Testis (tissue), 2 donors: ENCODE data around the gene CEP85L.

ENCODE experiments used
- POLR2A ChIP-seq: fragments of 450-650 bp; IDR thresholded peaks from one replicate; pipeline ENCODE4 v1.6.1; 2017; ENCODE audit warnings: antibody characterized with exemption, mild to moderate bottlenecking, moderate library complexity
- TF ChIP-seq, protein P1 (sequence below), 3 experiments: fragments of 450-650 bp in 2 of 3; fragments of 200-600 bp in 1 of 3; sonication (generic) in 1 of 3; IDR thresholded peaks; one replicate each; pipeline ENCODE4 v1.5.1; 2016 to 2019; ENCODE audit warnings: antibody characterized with exemption in 3 of 3, mild to moderate bottlenecking in 2 of 3, moderate library complexity in 1 of 3

DNA sequence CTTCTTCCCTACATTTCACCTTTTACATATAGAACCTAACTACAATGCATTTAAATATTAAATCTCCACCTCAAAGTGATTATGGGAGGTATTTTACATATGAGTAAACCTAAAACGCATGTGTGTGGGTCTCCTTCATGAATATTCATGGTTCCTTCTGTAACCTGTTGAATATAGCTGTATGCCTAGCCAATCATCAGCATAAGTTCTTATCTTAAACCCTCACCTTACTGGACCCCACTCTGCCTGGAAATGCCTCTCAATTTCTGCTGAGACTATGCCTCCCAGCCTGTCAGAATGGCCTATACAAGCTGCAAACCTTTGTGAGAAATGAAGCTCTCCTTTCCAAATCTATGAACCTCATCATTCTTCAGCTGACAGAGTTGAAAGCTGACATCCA is 21.3 kb downstream of the CEP85L start:
- no peak for TF ChIP-seq POLR2A
- TF ChIP-seq, protein P1, sequence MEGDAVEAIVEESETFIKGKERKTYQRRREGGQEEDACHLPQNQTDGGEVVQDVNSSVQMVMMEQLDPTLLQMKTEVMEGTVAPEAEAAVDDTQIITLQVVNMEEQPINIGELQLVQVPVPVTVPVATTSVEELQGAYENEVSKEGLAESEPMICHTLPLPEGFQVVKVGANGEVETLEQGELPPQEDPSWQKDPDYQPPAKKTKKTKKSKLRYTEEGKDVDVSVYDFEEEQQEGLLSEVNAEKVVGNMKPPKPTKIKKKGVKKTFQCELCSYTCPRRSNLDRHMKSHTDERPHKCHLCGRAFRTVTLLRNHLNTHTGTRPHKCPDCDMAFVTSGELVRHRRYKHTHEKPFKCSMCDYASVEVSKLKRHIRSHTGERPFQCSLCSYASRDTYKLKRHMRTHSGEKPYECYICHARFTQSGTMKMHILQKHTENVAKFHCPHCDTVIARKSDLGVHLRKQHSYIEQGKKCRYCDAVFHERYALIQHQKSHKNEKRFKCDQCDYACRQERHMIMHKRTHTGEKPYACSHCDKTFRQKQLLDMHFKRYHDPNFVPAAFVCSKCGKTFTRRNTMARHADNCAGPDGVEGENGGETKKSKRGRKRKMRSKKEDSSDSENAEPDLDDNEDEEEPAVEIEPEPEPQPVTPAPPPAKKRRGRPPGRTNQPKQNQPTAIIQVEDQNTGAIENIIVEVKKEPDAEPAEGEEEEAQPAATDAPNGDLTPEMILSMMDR (IDR thresholded peaks at IDR 0.05): no peak
